Astrocyte (in vitro differentiated cells and primary cell): ENCODE results near the gene TFB1M.

Experiments
- CTCF ChIP-seq: IDR thresholded peaks from 2 replicates; pipeline ENCODE4 v1.5.1; 2011; ENCODE audit warnings: low read depth, mild to moderate bottlenecking, inconsistent platforms, low read length, moderate library complexity; ENCODE audit not compliant: insufficient read depth
- EZH2 ChIP-seq: IDR thresholded peaks from 2 replicates; pipeline ENCODE4 v1.6.1; 2012; ENCODE audit warnings: mild to moderate bottlenecking, low read length, inconsistent platforms; ENCODE audit not compliant: insufficient read depth

DNA sequence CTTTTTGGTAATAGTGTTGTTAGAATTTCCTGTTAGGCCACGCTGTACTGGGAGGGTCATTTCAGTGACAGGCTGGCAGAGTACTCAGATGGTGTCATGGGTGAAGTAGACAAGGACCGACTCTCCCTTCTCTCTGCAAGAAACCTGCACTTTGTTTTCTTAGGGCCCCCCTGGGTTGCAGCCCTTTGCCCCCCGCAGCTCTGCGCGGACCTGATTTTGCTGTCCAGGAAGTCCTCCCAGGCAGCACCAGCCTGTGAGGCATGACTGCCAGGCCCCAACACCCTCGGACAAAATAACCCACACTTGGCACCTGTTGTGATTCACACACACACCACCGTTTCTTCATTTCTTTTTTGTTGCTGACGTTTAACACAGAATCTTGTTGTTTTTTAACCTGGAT is 72.3 kb downstream of the TFB1M start:
- TF ChIP-seq CTCF (no peak), EZH2 (no peak)
